Stimulated activated CD4-positive, alpha-beta T cell treated with anti-CD3 and anti-CD28 coated beads, Interleukin-12 subunit alpha, Interleukin-12 subunit beta, amount 100 ng/mL, for 4 hours (primary cell): ENCODE measurements around the gene TNNC1.

Experiments
- DNase-seq: peaks from one replicate; pipeline ENCODE4 v3.0.0-alpha.2; 2020

The TNNC1 gene

DNA sequence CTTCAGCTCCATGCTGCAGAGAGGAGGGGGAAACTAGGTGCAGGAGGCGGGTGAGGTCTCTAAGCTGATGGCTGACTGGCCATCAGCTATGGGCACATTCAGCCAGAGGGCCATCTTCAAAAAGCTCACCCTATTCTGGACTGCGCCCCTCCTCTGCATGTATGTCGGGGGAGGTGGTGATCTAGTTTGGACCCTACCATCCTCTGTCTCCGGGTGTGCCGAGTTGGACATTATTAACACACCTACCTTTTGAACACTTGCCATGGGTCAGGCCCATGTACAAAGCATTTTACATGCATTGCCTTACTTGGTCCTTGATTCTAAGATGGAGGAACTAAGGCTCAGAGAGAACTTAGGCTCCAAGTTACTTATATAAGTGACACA lies 3.0 kb upstream of the TNNC1 start:
- DNase-seq, result no peak

DNA sequence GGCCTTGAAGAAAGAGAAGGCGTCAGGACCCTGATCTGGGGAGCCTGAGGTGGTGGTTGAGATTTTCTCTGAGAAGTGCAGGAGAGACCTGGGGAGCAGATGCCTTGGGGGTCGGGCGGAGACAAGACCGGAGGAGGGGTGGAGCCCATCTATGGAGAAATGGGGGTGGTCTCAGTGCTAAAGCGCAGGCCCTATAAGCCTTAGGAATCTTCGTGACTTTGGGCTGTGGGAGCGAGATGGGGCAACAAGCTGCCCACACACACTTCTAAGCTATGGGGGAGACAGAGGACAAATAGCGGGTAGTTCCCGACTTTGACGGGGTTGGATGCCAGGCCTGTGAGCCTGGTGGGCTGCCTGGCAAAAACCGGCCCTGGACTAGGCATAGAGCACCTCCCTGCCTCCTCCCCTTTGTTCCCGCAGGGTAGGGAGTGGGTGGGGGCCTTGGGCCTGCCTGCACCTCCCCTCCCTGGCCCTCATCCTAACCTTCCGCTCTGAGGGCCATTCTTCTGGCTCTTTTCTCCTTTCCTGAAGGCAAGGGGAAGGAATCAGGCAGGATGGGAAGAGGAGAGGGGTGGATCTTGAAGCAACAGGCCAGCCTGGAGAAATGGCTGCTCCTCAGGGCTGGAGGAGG lies 2.4 kb upstream of the TNNC1 start:
- DNase-seq, result no peak

DNA sequence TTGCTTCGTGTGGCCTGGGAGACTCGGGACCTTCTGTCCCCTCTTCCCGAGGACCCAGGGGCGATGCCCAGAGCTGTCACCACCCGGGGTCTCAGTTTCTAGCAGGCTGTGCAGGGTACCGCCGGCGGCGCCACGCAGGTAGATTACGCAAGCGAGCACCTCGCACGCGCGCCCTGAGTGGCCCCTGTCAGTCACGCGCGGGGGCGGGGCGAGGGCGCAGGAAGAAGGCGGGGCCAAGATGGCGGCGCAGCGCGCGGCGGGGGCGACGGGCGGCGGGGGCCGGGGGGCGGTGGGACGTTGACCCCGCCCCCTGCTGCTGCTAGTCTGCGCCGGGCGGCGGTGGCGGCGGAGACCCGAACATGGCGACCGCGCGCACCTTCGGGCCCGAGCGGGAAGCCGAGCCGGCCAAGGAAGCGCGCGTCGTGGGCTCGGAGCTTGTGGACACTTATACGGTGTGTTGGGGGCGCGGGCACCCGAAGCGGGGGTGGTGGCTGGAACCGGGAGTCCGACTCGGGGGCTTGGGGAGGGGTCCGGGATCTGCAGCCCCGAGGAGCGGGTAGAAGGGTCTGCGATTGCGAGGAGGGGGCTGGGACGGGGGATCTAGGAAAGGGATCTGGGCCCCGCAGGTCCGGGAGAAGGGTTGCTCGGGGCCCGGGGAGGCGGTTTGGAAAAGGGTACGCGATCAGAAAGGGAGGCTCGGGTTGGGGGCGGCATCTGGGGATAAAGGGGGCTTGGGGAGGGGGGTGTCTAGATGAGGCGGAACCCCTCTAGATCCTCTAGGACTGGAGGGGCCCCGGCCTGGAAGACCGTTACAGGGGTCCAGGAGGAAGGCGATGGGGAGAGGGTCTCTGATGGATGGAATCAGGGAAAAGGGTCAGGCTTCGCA lies 1.7 kb upstream of the TNNC1 start, which contains the start of gene NISCH:
Gene NISCH, plus strand, starts transcription at position 322 of the 886 bp plus-strand sequence. Its CDS starts 38 bp downstream, at position 360.
- DNase-seq, result peak; percentile 99

DNA sequence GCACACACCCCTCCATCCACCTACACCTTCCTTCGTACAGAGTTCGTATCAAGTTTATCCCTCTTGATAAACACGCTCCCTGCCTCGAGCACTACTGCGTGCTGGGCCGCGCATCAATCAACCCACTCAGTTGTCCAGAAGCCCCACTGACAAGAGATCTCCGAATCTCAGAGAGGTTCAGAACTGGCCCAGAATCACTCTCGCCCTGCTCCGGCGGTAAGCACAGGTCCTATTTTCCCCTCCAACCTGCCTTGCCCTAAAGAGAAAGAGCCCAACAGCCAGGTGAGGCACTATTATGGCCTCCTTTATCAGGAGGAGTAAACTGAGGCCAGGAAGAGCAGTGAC lies 1.1 kb upstream of the TNNC1 start:
- no peak for DNase-seq

DNA sequence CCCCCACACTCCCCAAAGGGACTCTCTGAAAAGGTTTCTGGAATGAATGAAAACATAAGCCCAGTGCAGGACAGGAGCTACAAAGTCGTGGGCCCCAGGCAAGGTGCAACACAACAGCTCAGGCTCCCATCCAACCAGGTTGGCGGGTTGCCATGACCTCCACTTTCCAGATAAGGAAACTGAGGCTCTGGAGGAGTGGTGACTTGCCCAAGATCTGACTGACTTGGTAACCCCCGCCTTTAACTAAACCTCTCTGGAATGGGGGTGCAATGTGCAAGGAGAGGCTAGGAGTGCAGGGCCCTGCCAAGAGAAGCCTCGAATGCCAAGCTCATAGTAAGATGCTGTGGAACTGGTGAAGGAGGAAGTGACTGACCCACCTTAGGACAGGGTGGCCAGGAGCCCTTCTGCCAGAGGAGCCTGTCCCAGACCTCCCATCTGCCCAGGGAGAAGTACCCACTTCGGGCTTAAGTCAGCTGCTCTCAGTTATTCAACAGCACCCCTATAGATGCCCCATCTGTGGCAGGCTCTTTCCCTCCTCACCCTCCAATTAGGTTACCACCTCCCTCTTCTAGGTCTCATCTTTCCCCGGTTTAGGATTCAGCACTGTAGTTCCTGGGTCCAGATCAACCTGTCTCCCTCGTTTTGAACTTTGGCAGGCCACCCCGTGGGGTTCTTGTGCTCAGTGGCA lies 553 bp upstream of the TNNC1 start:
- DNase-seq, result no peak

DNA sequence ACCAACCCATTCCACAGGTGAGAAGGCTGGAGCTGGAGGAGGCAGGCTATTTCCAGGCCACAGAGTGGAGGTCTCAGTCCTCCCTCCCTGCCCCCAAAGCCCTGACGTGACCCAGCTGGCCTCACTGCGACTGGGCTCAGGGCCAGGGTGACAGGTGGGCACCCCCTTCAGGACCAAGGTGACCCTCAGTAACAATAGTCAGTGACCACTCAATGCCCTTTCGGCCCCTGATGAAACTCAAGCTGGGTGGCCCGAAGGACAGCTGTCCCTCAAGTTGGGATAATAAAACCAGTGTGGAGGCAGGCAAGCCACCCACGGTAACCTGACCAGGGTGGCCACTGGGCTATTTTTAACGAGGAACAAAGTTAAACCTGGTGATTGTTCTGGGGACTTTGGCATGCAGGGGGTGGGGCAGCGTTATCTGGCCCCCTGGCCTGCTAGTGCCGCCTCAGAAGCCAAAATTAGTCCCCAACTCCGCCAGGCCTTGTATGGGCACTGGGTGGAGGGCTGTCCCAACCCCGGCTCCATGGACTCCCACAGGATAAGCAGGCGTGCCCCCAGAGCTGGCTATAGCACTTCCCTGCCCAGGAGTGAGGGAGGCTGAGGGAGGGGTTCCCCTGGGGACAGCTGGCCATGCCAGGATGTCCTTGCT lies 1.1 kb downstream of the TNNC1 start:
- DNase-seq, result no peak

DNA sequence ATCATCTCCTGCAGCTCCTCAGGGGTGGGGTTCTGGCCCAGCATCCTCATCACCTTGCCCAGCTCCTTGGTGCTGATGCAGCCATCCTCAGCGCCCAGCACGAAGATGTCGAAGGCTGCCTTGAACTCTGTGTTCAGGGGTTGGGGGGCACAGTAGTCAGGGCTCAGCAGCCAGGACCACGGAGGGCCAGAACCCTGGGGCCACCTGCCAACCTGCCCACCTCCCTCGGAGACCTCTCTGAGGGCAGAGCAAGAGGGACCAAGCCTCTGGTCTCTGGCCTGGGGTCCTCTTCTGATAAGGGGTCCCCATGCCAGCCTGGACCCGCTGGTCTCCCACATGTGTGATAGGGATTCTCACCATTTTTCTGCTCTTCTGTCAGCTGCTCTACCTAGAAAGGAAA lies 1.7 kb downstream of the TNNC1 start:
- DNase-seq, result no peak

DNA sequence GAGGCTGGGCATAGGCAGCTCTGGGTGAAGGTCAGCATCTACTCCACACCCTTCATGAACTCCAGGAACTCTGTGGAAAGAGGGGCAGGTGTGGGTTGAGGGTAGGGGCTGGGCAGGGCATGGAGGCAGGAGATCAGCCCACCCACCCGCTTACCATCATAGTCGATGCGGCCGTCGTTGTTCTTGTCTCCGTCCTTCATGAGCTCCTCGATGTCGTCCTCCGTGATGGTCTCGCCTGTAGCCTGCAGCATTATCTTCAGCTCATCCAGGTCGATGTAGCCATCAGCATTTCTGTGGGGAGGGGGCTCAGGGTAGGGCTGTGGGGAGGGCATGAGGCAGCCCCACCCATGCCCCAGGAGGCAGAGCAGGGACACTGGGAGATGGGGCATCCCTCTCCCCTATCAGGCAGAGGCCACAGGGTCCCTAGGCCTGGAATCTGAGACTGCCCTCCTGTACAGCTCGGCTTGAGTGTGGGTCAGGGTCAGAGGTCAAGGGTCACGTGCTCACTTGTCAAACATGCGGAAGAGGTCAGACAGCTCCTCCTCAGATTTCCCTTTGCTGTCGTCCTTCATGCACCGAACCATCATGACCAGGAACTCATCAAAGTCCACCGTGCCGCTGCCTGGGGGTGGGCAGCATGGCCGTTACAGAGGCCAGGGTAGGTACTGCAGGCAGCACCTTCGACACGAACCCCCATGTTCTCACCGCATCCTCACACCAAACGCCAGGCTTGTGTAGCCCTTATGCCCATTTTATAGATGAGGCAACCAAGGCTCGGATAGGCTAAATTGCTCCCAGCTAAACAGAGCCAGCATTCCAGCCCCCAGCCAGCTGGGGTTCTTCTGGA lies 2.4 kb downstream of the TNNC1 start:
- DNase-seq, result no peak

DNA sequence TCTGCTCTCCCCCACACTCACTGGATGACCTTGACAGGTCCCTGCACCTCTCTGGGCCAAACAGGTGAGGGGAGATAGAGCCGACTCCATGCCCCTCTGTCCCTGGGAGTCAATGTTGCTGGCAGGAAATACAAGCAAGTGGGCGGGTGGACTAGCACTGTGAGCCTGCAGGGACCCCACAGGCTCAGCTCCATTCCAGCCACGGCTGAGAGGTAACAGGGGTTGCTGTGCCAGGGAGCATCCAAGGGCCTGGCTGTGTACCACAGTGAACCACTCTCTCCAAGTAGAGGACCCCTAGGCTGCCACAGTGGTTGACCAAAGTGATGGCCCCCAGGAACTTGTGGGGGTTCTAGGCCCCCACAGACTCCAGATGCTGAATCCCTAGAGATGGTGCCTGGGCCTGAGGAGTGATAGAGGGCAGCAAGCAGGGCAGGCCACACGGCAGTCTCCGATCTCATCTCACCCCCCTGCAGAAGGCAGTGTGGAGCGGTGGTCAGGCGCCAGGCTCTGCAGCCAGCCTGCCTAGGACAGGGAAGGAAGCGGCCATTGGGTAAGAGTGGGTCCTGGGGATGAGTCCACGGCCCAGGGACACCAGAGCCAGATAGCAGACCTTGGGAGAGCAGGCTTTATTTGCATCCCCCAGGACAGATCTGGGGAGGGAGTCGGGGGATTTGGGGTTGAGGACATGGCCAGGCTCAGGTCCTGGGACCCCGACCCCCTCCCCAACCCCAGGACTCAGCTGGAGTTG lies 3.2 kb downstream of the TNNC1 start:
- DNase-seq, result no peak

DNA sequence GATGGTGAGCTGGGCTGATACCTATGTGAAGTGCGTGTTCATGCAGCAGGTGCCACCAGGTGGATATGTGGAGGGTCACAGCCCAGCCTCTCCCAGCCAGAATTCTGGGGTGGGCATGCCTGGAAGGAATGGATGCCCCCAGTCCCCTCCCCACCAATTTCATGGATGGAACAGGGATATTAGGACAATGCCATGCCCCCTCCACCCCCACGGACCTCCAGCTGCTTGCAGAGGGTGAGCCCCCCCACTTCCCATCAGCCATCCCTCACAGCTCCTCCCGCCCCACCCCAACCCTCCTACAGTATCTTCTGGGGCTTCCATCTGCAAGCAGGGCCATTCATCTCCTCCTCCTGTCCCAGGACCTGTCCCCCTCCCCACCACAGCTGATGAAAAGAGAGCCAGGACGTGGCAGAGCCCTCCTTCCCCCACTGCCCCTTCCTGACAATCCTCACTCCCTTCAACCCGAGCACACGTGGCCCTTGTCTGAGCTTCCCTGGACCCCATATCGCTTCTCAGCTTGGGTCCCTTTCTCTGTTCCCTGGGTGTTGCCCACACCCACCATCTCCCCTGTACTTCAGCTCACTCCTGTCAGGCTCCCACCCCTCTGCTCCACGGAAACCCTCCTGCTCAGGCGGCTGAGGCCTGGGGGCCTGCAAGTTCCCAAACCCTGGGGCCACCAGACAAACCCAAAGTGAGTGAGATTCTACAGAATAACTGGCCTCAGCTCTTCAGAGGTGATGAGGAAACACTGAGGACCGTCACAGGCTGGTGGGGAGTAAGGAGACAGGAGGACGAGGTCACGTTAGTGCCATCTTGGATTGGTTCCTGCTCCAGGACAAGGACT lies 6.1 kb downstream of the TNNC1 start:
- no peak for DNase-seq

DNA sequence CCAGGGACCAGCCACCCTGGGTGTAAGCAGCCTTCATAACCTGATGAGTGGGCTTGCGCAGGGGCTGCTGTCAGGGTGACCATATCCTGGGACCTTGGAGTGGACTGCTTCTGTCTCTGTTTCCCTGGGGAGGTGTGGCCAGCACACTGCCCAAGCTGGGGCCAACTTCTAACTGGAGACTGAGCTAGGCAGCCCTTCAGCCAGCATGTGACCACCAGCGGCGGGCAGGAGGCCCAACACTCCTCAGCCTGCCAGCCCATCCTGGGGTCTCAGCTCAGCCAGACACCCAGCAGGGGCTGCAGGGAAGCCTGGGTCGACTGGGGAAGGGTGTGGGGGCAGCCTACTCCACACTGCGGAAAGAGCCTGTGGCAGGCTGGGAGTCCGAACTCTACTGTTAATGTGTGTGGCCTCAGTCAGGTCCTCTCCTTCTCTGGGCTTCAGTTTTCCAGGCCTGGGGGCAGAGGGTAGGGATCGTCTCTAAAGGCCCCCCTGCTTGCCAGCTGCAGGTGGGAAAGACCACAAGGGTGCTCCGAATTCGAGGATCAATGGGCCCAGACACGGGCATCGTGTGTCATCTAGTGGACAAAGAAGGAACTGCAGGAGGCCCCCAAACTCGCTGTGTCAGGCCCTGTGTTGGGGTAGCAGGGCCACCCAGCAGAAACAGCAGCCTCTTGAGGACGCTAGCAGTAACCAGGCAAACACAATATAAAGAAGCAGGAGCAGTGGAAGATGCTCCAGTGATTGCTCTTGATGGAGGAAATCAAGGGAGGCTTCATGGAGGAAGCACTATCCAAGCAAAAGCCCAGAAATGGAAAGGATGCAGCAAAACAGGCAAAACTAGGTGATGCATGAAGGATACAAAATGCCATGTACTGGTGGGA lies 7.0 kb downstream of the TNNC1 start:
- DNase-seq, result peak; percentile 64

DNA sequence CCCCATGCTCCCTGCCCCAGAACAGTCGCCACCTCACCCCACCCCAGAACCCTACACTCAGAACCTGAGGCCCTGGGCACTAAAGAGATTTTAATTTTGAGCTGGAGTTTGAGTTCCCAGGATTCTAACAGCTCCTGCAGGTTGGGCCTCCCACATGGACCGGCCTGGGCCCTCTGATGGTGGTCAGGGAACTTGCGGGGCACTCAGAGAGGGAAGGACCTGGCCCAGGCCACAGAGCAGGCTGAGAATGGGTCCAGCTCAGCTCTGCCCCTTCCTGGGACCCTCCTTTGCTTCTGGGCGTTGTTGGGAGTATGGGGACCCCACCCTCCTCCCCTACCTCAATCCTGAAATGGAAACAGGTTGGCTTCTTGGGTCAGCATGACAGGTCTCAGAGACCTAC lies 7.8 kb downstream of the TNNC1 start:
- DNase-seq, result no peak

DNA sequence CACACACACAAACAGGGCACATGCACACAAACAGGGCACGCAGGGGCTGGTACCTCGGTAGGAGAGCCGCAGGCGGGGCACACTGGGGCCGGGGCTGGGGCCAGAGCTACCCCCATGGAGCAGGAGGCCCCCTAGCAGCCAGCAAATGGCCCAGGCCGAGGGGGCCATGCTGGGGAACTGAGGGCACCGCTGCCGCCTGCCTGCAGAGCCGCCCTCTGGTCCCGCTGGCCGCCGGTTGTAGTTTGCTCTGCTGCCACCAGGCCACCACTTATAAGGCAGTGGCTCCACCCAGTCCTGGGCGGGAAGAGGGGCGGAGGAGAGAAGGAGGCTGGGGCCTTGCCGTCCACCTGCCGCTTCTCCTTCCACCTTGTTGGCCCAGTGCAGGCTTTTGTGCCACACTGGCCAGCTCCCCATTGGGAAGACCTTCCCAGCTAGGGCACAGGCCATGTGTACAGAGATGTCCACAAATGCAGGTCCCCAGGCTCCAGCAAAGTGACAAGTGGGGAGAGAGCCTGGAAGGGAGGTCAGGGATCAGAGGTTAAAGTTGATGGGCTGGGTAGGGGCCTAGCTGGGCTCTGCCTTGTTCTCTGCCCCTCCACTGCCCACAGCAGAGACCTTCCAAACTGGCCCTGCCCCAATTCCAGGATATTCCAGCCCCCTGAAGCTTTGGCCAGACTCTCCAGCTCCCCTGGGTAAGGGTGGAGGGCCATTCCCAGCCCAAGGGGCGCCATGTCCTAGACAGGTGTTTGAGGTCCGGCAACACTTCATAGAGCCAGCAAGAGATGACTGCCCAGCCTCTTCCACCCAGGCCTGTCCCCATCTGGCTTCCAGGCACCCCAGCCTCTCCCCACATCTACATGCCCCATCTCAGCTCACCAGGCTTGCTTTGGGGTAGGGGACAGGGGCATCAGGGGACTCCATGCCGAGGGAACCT lies 8.7 kb downstream of the TNNC1 start, which contains the start of gene SEMA3G:
Gene SEMA3G, minus strand, starts transcription at position 244 of the 934 bp plus-strand sequence. Its CDS starts 76 bp downstream, at position 168.
- DNase-seq, result peak; percentile 71

DNA sequence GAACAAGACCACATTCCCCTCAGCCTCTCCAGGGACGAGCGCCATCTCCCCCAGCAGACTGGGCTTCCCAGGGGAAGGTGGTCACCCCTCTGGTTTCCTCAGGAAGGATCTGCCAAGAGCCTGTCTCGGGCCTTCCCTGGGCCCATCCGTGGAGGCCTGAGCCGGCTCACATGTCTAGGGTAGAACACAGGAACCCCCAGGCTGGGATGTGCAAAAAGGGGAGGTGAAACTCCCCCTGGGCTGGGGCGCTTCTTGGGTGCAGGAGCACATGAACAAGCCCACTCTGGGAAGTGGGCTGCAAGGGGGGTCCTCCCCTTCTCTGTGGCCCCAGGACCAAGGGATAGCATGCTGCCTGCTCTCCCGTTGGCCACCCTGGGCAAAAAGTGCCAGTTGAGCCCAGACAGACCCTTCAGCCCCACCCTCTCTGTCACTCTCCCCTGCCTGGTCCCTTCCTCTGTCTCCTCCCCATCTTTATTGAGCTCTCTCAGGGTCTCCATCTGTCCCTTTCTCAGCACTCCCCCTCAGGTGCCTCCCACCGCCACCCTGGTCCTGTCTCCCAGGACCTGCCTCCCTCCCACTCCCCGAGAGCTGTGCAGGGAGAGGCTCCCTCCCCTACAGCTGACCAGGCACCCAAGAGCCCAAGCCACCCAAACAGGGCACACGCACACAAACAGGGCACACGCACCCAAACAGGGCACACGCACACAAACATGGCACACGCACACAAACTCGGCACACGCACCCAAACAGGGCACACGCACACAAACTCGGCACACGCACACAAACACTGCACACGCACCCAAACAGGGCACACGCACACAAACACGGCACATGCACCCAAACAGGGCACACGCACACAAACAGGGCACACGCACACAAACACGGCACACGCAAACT lies 9.8 kb downstream of the TNNC1 start:
- DNase-seq, result no peak

DNA sequence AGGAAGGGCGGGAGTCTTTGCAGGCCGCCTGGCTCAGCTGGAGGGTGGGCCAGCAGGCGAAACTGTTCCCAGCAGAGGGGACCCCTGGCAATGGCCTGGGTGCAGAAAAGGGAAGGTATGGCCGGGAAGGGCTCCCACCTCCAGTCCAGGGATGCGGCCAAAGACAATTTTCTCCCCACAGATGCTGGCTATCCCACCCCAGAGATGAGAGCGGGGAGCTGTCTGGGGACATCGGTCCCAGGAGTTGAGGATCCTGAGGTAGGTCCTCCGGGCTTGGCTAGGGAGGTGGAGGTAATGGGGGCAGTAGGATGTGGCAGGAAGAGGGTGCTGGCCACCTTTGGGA lies 10.6 kb downstream of the TNNC1 start:
- DNase-seq, result no peak

DNA sequence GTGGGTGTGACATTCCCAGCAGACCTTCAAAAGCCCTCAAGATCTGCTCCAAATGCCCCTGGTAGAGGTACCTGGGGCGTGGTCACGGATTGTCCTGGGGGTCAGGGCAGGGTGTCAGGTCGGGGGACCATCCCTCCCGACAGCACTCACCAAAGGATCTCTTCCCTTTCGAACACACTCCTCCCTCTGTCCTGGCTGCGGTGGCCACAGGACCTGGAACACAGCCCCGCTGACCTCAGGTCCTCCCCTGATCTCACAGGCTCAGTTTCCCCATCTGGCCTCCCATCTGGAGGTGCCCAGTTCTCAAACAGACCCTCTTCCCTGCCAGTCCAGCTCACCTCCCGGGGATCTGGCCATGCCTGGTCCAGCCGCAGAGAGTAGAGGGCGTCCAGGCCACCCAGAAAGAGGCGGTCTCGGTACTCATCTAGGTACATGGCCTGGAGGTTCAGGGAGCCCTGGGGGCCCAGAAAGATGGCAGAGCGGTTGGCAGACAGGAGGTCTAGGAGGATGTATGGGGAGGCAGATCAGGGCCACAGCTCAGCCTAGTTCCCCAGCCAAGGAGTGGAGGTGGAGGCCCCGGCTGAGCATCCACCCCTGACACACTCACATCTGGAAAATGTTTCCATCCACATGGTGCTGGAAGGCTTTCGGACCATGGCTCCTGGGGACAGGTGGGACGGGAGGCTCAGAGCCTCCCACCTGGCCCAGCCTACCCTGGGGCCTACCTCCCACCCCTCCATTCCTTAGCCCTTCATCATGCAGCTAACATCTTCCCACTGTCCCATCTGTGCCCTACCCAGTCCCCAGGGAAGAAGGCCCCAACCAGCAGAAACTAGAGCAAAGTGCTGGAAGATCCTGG lies 11.2 kb downstream of the TNNC1 start:
- DNase-seq, result no peak
